HepG2 (cell line): Measurements from ENCODE around the gene BEST2. TPM values are rescaled to one million over a fixed set of nuclear protein-coding genes. Genes with fewer than 3 reads are reported as not detected.
A peak's percentile ranks its signal among the peaks of the same experiment; 100 is the strongest.

ENCODE experiments used
- GATAD2A ChIP-seq: IDR thresholded peaks from 2 replicates; pipeline ENCODE4 v1.6.1; 2016
- HNRNPLL ChIP-seq: fragments of 200-400 bp; formaldehyde crosslinking; IDR thresholded peaks from 2 replicates; pipeline ENCODE4 v1.6.1; 2017; ENCODE audit warnings: mild to moderate bottlenecking, low read depth, low read length; ENCODE audit not compliant: poor library complexity, severe bottlenecking
- MBNL3 ChIP-seq: fragments of 250-450 bp; sonication (Bioruptor Pico); conservative IDR thresholded peaks from 2 replicates; pipeline ENCODE4 v1.8.0; 2022; ENCODE audit warnings: mild to moderate bottlenecking, inconsistent platforms
- RFXANK ChIP-seq: IDR thresholded peaks from 2 replicates; pipeline ENCODE4 v1.6.1; 2016
- SATB2 ChIP-seq: sonication (generic); formaldehyde crosslinking; IDR thresholded peaks from 2 replicates; pipeline ENCODE4 v1.5.0; 2020; ENCODE audit warnings: missing genetic modification reagents
- SOX13 ChIP-seq, 3 experiments: fragments of 450-650 bp in 1 of 3; sonication (generic) in 1 of 3; formaldehyde crosslinking in 1 of 3; IDR thresholded peaks in 2 of 3; conservative IDR thresholded peaks in 1 of 3; 2 replicates each; pipeline versions ENCODE4 v1.5.0 to v1.6.1; 2016 to 2020; ENCODE audit warnings: antibody characterized with exemption in 1 of 3, mild to moderate bottlenecking in 1 of 3, missing compliant biosample characterization in 1 of 3, missing genetic modification reagents in 1 of 3, moderate library complexity in 1 of 3
- TRIM22 ChIP-seq: fragments of 450-650 bp; IDR thresholded peaks from 2 replicates; pipeline ENCODE4 v1.6.1; 2017
- ZBTB25 ChIP-seq: IDR thresholded peaks from 2 replicates; pipeline ENCODE4 v1.6.1; 2018; ENCODE audit warnings: missing genetic modification reagents
- ZFP91 ChIP-seq: sonication (generic); formaldehyde crosslinking; IDR thresholded peaks from 2 replicates; pipeline ENCODE4 v1.9.0; 2022; ENCODE audit warnings: missing genetic modification reagents, mild to moderate bottlenecking, borderline replicate concordance
- ZNF3 ChIP-seq: IDR thresholded peaks from 2 replicates; pipeline ENCODE4 v1.7.0; 2017; ENCODE audit warnings: inconsistent platforms
- ZNF512 ChIP-seq: sonication (generic); formaldehyde crosslinking; IDR thresholded peaks from 2 replicates; pipeline ENCODE4 v1.4.0; 2020; ENCODE audit warnings: mild to moderate bottlenecking, missing genetic modification reagents
- ZNF605 ChIP-seq: sonication (generic); formaldehyde crosslinking; IDR thresholded peaks from 2 replicates; pipeline ENCODE4 v1.8.0; 2022; ENCODE audit warnings: mild to moderate bottlenecking, missing genetic modification reagents
- polyA plus RNA-seq, 8 experiments: library from polyadenylated mRNA; depleted of rRNA in 3 of 8; stranded (reverse) in 7 of 8; unstranded in 1 of 8; fragments of >200 nt; fragmentation: Illumina TruSeq in 4 of 8; extraction: Trizol in 4 of 8; gene quantifications; 2 replicates each; pipeline versions ENCODE4 v1.2.1 to v1.2.3, GENCODE V29; 2011 to 2016; ENCODE audit warnings: low read depth in 4 of 8, missing spikeins in 1 of 8, mixed read lengths in 1 of 8; ENCODE audit not compliant: insufficient read depth in 1 of 8
- total RNA-seq, 5 experiments: library from RNA; depleted of rRNA; stranded (reverse); fragments of >200 nt; fragmentation: Illumina TruSeq; extraction: Trizol; gene quantifications; 2 replicates each; pipeline ENCODE4 v1.2.3, GENCODE V29; 2016; ENCODE audit warnings: low read depth in 1 of 5
- TF ChIP-seq, protein P1 (sequence below): sonication (generic); formaldehyde crosslinking; IDR thresholded peaks from 2 replicates; pipeline ENCODE4 v1.4.0; 2020; ENCODE audit warnings: missing genetic modification reagents, borderline replicate concordance
- TF ChIP-seq, protein P2 (sequence below): sonication (generic); formaldehyde crosslinking; IDR thresholded peaks from 2 replicates; pipeline ENCODE4 v1.5.0; 2020; ENCODE audit warnings: mild to moderate bottlenecking, missing genetic modification reagents

The BEST2 gene
- total and polyA plus RNA-seq, 2 of the 13 experiments (the other 11 are each of a cell fraction or from before 2014, with no cell fraction given) = not detected

- TF ChIP-seq ZFP91 (CRISPR knock-in tag) (peak; percentile 96), SATB2 (peak; percentile 59; the same call in 1 of the 2 replicates), ZNF512 (CRISPR knock-in tag) (no peak), SOX13 (IDR thresholded peaks at IDR 0.05) (no peak), SOX13 (CRISPR knock-in tag; conservative IDR thresholded peaks at IDR 0.05 in 1 of 2, IDR thresholded peaks at IDR 0.05 in 1 of 2) (peak in 1 of 2 experiments; percentile 25; a peak in 2 of 4 replicates), ZBTB25 (CRISPR knock-in tag) (peak; percentile 80), MBNL3 (CRISPR knock-in tag) (no peak), TRIM22 (no peak), GATAD2A (peak; percentile 59), HNRNPLL (peak; percentile 68), ZNF3 (CRISPR knock-in tag) (no peak), RFXANK (CRISPR knock-in tag) (peak; percentile 75; the same call in 1 of the 2 replicates), ZNF605 (CRISPR knock-in tag) (peak; percentile 95; the same call in 1 of the 2 replicates)
- TF ChIP-seq, protein P1, sequence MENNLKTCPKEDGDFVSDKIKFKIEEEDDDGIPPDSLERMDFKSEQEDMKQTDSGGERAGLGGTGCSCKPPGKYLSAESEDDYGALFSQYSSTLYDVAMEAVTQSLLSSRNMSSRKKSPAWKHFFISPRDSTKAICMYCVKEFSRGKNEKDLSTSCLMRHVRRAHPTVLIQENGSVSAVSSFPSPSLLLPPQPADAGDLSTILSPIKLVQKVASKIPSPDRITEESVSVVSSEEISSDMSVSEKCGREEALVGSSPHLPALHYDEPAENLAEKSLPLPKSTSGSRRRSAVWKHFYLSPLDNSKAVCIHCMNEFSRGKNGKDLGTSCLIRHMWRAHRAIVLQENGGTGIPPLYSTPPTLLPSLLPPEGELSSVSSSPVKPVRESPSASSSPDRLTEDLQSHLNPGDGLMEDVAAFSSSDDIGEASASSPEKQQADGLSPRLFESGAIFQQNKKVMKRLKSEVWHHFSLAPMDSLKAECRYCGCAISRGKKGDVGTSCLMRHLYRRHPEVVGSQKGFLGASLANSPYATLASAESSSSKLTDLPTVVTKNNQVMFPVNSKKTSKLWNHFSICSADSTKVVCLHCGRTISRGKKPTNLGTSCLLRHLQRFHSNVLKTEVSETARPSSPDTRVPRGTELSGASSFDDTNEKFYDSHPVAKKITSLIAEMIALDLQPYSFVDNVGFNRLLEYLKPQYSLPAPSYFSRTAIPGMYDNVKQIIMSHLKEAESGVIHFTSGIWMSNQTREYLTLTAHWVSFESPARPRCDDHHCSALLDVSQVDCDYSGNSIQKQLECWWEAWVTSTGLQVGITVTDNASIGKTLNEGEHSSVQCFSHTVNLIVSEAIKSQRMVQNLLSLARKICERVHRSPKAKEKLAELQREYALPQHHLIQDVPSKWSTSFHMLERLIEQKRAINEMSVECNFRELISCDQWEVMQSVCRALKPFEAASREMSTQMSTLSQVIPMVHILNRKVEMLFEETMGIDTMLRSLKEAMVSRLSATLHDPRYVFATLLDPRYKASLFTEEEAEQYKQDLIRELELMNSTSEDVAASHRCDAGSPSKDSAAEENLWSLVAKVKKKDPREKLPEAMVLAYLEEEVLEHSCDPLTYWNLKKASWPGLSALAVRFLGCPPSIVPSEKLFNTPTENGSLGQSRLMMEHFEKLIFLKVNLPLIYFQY (CRISPR knock-in tag) = peak; percentile 92
- TF ChIP-seq, protein P2, sequence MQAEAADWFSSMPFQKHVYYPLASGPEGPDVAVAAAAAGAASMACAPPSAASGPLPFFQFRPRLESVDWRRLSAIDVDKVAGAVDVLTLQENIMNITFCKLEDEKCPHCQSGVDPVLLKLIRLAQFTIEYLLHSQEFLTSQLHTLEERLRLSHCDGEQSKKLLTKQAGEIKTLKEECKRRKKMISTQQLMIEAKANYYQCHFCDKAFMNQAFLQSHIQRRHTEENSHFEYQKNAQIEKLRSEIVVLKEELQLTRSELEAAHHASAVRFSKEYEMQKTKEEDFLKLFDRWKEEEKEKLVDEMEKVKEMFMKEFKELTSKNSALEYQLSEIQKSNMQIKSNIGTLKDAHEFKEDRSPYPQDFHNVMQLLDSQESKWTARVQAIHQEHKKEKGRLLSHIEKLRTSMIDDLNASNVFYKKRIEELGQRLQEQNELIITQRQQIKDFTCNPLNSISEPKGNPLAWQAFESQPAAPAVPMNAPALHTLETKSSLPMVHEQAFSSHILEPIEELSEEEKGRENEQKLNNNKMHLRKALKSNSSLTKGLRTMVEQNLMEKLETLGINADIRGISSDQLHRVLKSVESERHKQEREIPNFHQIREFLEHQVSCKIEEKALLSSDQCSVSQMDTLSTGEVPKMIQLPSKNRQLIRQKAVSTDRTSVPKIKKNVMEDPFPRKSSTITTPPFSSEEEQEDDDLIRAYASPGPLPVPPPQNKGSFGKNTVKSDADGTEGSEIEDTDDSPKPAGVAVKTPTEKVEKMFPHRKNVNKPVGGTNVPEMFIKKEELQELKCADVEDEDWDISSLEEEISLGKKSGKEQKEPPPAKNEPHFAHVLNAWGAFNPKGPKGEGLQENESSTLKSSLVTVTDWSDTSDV (CRISPR knock-in tag) = peak; percentile 53; the same call in 1 of the 2 replicates
Observed at GRCh38 chr19:12801466-12802266, 50.1 kb downstream of the BEST2 start, which contains the start of the genes PRDX2 and THSD8 (continued).
